K562 (cell line): Measurements from ENCODE around the gene TMEM117. TPM values are rescaled to one million over a fixed set of nuclear protein-coding genes. Genes with fewer than 3 reads are reported as not detected.

ENCODE experiments used
- ATAC-seq: fragments of 200-7000 bp; cut with Tn5 transposase; 3 replicates; pipeline ENCODE4 v1.9.1; 2020; ENCODE audit warnings: moderate library complexity
- BruUV-seq: library from RNA; stranded (reverse); fragments of 400-500 nt; replicated peaks from 2 replicates; lab custom pipeline; 2021; lab: Mats Ljungman, UMichigan
- CTCF ChIA-PET: fragments of 300-600 bp; formaldehyde crosslinking; extraction: SDS; loops from one replicate; lab custom pipeline; 2021; ENCODE audit warnings: low intra/inter-chr PET ratio; lab: Yijun Ruan, JAX
- POLR2A ChIA-PET: fragments of 300-600, 350-650 bp; sonication (Branson Sonifier 250); formaldehyde crosslinking; extraction: SDS; loops from one replicate; lab custom pipeline; 2021; ENCODE audit warnings: antibody characterized with exemption, inconsistent platforms; lab: Yijun Ruan, JAX
- DNase-seq, 4 experiments: peaks; one replicate each; pipeline versions ENCODE4 v3.0.0 to v3.0.0-alpha.2; 2011 to 2018; ENCODE audit warnings: low spot score in 3 of 4, mixed read lengths in 3 of 4; ENCODE audit errors: extremely low read depth in 1 of 4
- FAIRE-seq: peaks from 2 replicates; lab custom pipeline; 2011; peaks lifted over from hg19 to GRCh38; lab: Jason Lieb, UNC
- H2AFZ ChIP-seq: 2 replicates; pipeline ENCODE4 v1.6.0; 2011; ENCODE audit warnings: low read depth, low read length, control low read depth, inconsistent platforms
- H3K27ac ChIP-seq: fragments of 200-600 bp; 3 replicates; pipeline ENCODE4 v1.8.0; 2011; ENCODE audit warnings: low read depth, mild to moderate bottlenecking, control low read depth, inconsistent platforms, low read length, moderate library complexity, mixed read lengths; ENCODE audit errors: extremely low read depth
- H3K27me3 ChIP-seq, 2 experiments: fragments of 300-600 bp in 1 of 2; 2 replicates in 1 of 2; 3 replicates in 1 of 2; pipeline versions ENCODE4 v1.6.0 to v1.8.0; 2011; ENCODE audit warnings: inconsistent platforms in 2 of 2, low read length in 2 of 2, mild to moderate bottlenecking in 1 of 2, mixed read lengths in 1 of 2, moderate library complexity in 1 of 2; ENCODE audit not compliant: control insufficient read depth in 2 of 2, insufficient read depth in 2 of 2
- H3K36me3 ChIP-seq: fragments of 300-600 bp; 3 replicates; pipeline ENCODE4 v1.8.0; 2011; ENCODE audit warnings: mild to moderate bottlenecking, low read length, inconsistent platforms; ENCODE audit not compliant: control insufficient read depth, insufficient read depth
- H3K4me1 ChIP-seq, 2 experiments: fragments of 200-600 bp in 1 of 2; replicated peaks in 1 of 2; 2 replicates in 1 of 2; 3 replicates in 1 of 2; pipeline versions ENCODE4 v1.5.1 to v1.8.0; 2011; ENCODE audit warnings: inconsistent platforms in 2 of 2, low read length in 2 of 2, mild to moderate bottlenecking in 1 of 2, mixed read lengths in 1 of 2, moderate library complexity in 1 of 2; ENCODE audit not compliant: control insufficient read depth in 2 of 2, insufficient read depth in 2 of 2
- H3K4me2 ChIP-seq: 2 replicates; pipeline ENCODE4 v1.6.1; 2011; ENCODE audit warnings: low read length, control low read depth, inconsistent platforms, mixed read lengths; ENCODE audit not compliant: insufficient read depth
- H3K4me3 ChIP-seq: fragments of 200-600 bp; sonication (generic), shearing (Covaris generic); 2 replicates; pipeline ENCODE4 v1.5.1; 2016; ENCODE audit warnings: control low read depth, inconsistent platforms
- H3K79me2 ChIP-seq: fragments of 200-600 bp; 3 replicates; pipeline ENCODE4 v1.8.0; 2011; ENCODE audit warnings: low read length, inconsistent platforms; ENCODE audit not compliant: control insufficient read depth, insufficient read depth
- H3K9ac ChIP-seq, 2 experiments: 2 replicates each; pipeline versions ENCODE4 v1.6.0 to v1.6.1; 2011; ENCODE audit warnings: low read depth in 2 of 2, low read length in 2 of 2, control low read depth in 1 of 2, inconsistent platforms in 1 of 2, mild to moderate bottlenecking in 1 of 2, mixed read lengths in 1 of 2; ENCODE audit not compliant: insufficient read depth in 1 of 2
- H3K9me1 ChIP-seq: one replicate; pipeline ENCODE4 v1.6.0; 2011; ENCODE audit warnings: inconsistent platforms, mild to moderate bottlenecking, low read length, moderate library complexity; ENCODE audit not compliant: control insufficient read depth, insufficient read depth
- H3K9me3 ChIP-seq: replicated peaks from 2 replicates; pipeline ENCODE4 v1.5.1; 2011; ENCODE audit warnings: low read depth, low read length, inconsistent platforms; ENCODE audit not compliant: control insufficient read depth, insufficient read depth
- H4K20me1 ChIP-seq: replicated peaks from 2 replicates; pipeline ENCODE4 v1.6.1; 2011; ENCODE audit warnings: low read length, inconsistent platforms, mixed read lengths; ENCODE audit not compliant: control insufficient read depth, insufficient read depth
- ARNT ChIP-seq, 2 experiments: fragments of 450-650 bp; IDR thresholded peaks; 2 replicates each; pipeline ENCODE4 v1.6.1; 2016; ENCODE audit warnings: mild to moderate bottlenecking in 1 of 2
- BCL6 ChIP-seq: fragments of 250-450 bp; sonication (Bioruptor Pico); IDR thresholded peaks from 2 replicates; pipeline ENCODE4 v1.4.0; 2020
- BMI1 ChIP-seq: fragments of 150-350 bp; IDR thresholded peaks from 2 replicates; pipeline ENCODE4 v1.6.1; 2014; ENCODE audit warnings: low read length
- CREBBP ChIP-seq: IDR thresholded peaks from one replicate; pipeline ENCODE4 v1.6.1; 2012; ENCODE audit warnings: low read depth, mild to moderate bottlenecking, control low read depth, inconsistent platforms, low read length
- HDGF ChIP-seq: fragments of 450-650 bp; IDR thresholded peaks from 2 replicates; pipeline ENCODE4 v1.6.1; 2016
- MAFG ChIP-seq: fragments of 450-650 bp; conservative IDR thresholded peaks from 2 replicates; pipeline ENCODE4 v1.6.1; 2016; ENCODE audit warnings: missing genetic modification characterization, missing compliant biosample characterization
- MYBL2 ChIP-seq, 2 experiments: fragments of 450-650 bp in 1 of 2; sonication (generic) in 1 of 2; formaldehyde crosslinking in 1 of 2; IDR thresholded peaks; 2 replicates each; pipeline versions ENCODE4 v1.6.1 to v1.8.1; 2017 to 2022; ENCODE audit warnings: borderline replicate concordance in 1 of 2, inconsistent platforms in 1 of 2, low read depth in 1 of 2, mild to moderate bottlenecking in 1 of 2, missing genetic modification reagents in 1 of 2, moderate library complexity in 1 of 2
- NCOA6 ChIP-seq: fragments of 450-650 bp; IDR thresholded peaks from 2 replicates; pipeline ENCODE4 v1.6.1; 2017; ENCODE audit warnings: mild to moderate bottlenecking
- NEUROD1 ChIP-seq: fragments of 150-350 bp; IDR thresholded peaks from 2 replicates; pipeline ENCODE4 v1.6.1; 2014; ENCODE audit warnings: borderline replicate concordance, low read length, low read depth; ENCODE audit not compliant: partially characterized antibody
- TSC22D4 ChIP-seq: fragments of 450-650 bp; IDR thresholded peaks from 2 replicates; pipeline ENCODE4 v1.6.1; 2016; ENCODE audit warnings: missing genetic modification characterization, missing biosample characterization, control low read depth
- ZBTB7A ChIP-seq: IDR thresholded peaks from 2 replicates; pipeline ENCODE4 v1.6.1; 2011; ENCODE audit warnings: low read depth, mild to moderate bottlenecking, low read length, moderate library complexity, borderline replicate concordance; ENCODE audit not compliant: control insufficient read depth
- ZNF318 ChIP-seq, 2 experiments: fragments of 450-650 bp; IDR thresholded peaks; 2 replicates each; pipeline ENCODE4 v1.6.1; 2016; ENCODE audit warnings: mild to moderate bottlenecking in 2 of 2, borderline replicate concordance in 1 of 2, low read depth in 1 of 2, moderate library complexity in 1 of 2
- WGBS: fragments of 100-300 bp; shearing (Covaris generic); methylation state at CpG from one replicate; pipeline ENCODE4 v1.1.6; 2016; ENCODE audit warnings: low coverage, mixed read lengths; ENCODE audit not compliant: insufficient coverage; ENCODE audit errors: missing lambda C conversion rate; 5-methylcytosine and 5-hydroxymethylcytosine counted together
- in situ Hi-C: fragments of 300-500 bp; cut with MboI; formaldehyde crosslinking; loops from 4 replicates; pipeline ENCODE4 v1.15.0; 2018; ENCODE audit warnings: inconsistent platforms, mixed read lengths
- intact Hi-C: fragments of 100-400 bp; cut with micrococcal nuclease; formaldehyde crosslinking; loops from 2 replicates; pipeline ENCODE4 v1.14.2; 2022
- polyA plus RNA-seq, 8 experiments: library from polyadenylated mRNA; depleted of rRNA in 4 of 8; stranded (reverse) in 5 of 8; unstranded in 3 of 8; fragments of >200 nt; fragmentation: Nextera tagmentation in 2 of 8; fragmentation: Illumina TruSeq in 1 of 8; extraction: Ambion mirVana in 2 of 8; extraction: Trizol in 1 of 8; gene quantifications; 2 replicates each; pipeline versions ENCODE4 v1.2.1 to v1.2.3, GENCODE V29; 2011 to 2014; ENCODE audit warnings: inconsistent platforms in 1 of 8, missing spikeins in 1 of 8
- total RNA-seq, 7 experiments: library from RNA; depleted of rRNA in 6 of 7; stranded (reverse); fragments of >200 nt in 6 of 7; fragmentation: Illumina TruSeq in 2 of 7; extraction: Trizol in 2 of 7; gene quantifications; 2 replicates each; pipeline versions ENCODE4 v1.2.1 to v1.2.3, GENCODE V29; 2011 to 2021; ENCODE audit warnings: low replicate concordance in 1 of 7
- TF ChIP-seq, protein P1 (sequence below): fragments of 250-450 bp; sonication (Bioruptor Pico); IDR thresholded peaks from 2 replicates; pipeline ENCODE4 v1.6.1; 2021; ENCODE audit warnings: mild to moderate bottlenecking

Gene TMEM117
- total and polyA plus RNA-seq, 9 of the 15 experiments (the other 6 are each of a cell fraction or from before 2014, with no cell fraction given), result 0.31 to 2.8 (median 1.0) TPM

- Histone ChIP-seq H3K9me3 (no peaks in the 10 kb centered on the region; the same call in 1 of the 2 replicates), H3K9ac (no peak overlapping the region), H3K79me2 (no peaks in the 10 kb centered on the region), H4K20me1 (no peaks in the 10 kb centered on the region), H3K4me3 (no peak overlapping the region), H3K36me3 (no peaks in the 10 kb centered on the region), H2AFZ (no peak overlapping the region), H3K27me3 (no peaks in the 10 kb centered on the region), H3K9me1 (no peaks in the 10 kb centered on the region), H3K27ac (no peak overlapping the region), H3K4me1 (no peaks in the 10 kb centered on the region), H3K4me2 (no peak overlapping the region)
- 0% methylated on average over 5 of the region's 6 CpGs for WGBS
- no TSS peak for BruUV-seq
- no peak for TF ChIP-seq ARNT (IDR thresholded peaks at IDR 0.05)
- no peak for TF ChIP-seq NEUROD1
- TF ChIP-seq, protein P1, sequence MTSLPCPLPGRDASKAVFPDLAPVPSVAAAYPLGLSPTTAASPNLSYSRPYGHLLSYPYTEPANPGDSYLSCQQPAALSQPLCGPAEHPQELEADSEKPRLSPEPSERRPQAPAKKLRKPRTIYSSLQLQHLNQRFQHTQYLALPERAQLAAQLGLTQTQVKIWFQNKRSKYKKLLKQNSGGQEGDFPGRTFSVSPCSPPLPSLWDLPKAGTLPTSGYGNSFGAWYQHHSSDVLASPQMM (CRISPR knock-in tag), result no peak
- TF ChIP-seq ZBTB7A, result no peak
- TF ChIP-seq BMI1, result no peak
- no peak for TF ChIP-seq MYBL2 (IDR thresholded peaks at IDR 0.05; ENCODE audit: low read depth)
- TF ChIP-seq MYBL2 (CRISPR knock-in tag; IDR thresholded peaks at IDR 0.05; ENCODE audit: borderline replicate concordance), result no peak
- no peak for TF ChIP-seq BCL6 (CRISPR knock-in tag)
- no peak for TF ChIP-seq NCOA6
- no peak for TF ChIP-seq CREBBP
- no peak for TF ChIP-seq HDGF
- no peak for TF ChIP-seq ZNF318 (IDR thresholded peaks at IDR 0.05; ENCODE audit: borderline replicate concordance in 1 of 2, low read depth in 1 of 2)
- TF ChIP-seq TSC22D4 (tag), result no peak
- TF ChIP-seq MAFG, result no peak
- no peak for DNase-seq
- no peak for ATAC-seq
- intact Hi-C loops (no loop called here), in situ Hi-C loops (no loop called here)
- no peak for FAIRE-seq
- ChIA-PET CTCF (no interaction called here), POLR2A (no interaction called here)
Observed at GRCh38 chr12:44381341-44381740, 545.5 kb downstream of the TMEM117 start.
